IPS-11a (cell line): ENCODE results near the gene EVPLL.
"Not testable (repeated sequence)": the region's sequence is repeated elsewhere in the genome, so short reads cannot be mapped to it uniquely, and the experiment has no call there.

Experiments
- H3K4me3 ChIP-seq: one replicate; pipeline ENCODE4 v1.5.1; 2013; ENCODE audit warnings: low read depth, low read length, control low read depth

Gene EVPLL

DNA sequence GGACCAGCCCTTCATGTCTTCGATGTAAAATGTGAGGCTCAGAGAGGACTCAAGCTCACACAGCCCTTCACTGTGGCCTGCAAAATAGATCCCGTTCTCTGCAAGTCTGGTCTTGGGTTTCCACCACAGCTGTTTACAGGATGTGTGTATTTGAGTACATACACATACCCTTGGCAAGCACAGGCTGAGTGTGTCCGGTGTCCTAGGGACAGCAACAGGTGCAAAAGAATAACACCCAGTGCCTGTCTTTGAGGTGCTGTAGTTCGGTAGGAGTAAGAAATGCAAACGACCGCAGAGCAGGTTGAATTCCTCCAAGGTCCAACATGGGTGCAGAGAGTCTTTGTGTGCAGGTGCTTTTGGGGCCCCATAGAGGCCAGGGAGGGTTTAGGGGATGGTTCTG, 44.9 kb downstream of the EVPLL start:
- not testable (repeated sequence) for H3K4me3 ChIP-seq

DNA sequence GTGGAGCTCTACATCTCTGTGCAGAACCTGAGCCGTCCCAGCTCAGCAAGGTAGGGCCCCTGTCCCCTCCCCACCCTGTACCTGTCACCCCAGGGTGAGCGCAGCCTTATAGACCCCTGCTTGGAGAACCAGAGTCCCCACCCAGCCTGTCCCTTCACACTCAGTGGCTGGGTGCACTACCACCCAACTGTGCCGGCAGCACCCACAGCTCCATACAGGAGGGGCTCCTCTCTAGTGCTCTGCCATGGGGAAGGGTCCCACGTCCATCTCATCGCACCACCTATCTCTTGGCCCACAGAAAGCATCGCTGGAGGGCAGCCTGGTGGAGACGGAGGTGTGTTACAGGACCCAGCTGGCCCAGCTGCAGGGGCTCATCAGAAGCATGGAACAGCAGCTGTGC, 45.4 kb downstream of the EVPLL start:
- not testable (repeated sequence) for H3K4me3 ChIP-seq

DNA sequence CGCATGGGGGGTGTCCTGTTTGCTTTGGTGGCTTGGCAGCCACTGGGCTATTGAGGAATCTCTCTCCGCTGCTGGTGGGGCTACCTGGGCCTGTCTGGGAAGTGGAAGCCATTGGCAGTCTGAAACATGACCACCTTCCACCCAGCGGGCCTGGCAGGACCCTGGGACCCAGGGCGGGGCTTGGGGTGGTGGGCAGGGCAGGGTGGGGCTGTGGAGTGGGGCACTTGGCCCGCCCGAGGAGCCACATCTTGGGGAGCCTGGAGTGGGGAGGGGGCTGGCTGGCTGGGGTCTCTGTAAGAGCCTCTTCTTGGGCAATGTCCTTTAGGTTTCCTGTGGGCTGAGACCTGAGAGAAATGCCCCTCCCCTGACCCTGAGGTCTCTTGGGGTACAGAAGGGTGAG, 48.0 kb downstream of the EVPLL start:
- not testable (repeated sequence) for H3K4me3 ChIP-seq

DNA sequence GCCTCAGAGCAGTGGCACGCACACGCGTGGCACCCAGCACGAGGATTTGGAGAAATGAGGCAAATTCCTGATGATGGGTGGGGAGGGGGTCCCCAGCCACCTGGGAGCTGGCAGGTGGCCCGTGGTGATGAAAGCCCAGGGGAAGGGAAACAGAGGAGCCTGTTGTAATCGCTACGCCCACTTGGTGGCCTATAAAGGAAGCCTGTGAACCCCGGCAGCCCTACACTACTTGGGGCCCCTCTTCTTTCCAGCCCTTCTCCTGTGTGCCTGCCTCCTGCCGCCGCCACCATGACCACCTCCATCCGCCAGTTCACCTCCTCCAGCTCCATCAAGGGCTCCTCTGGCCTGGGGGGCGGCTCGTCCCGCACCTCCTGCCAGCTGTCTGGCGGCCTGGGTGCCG, 49.1 kb downstream of the EVPLL start:
- H3K4me3 ChIP-seq = not testable (repeated sequence)

DNA sequence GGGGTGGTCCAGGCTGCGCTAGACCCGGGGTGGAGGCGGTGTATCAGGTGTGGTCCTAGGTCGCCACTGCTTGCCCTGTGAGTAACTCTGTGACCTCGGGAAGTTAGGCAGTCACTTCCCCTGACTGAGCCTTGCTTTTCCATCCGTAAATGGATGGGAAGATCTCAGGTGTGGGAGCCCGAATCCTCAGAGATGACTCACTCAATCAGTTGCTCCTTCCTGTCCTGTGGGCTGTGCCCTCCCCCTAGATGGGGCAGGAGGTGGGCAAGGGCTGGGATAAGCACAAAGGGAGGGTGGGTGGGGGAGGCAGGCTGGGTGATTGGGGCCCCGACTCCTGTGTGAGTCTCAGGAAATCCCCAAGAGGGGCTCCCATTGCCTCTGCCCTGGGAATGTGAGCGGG, 54.6 kb downstream of the EVPLL start:
- not testable (repeated sequence) for H3K4me3 ChIP-seq
